Smooth muscle cell (in vitro differentiated cells): ENCODE measurements around the gene NFATC1. TPM values are rescaled to one million over a fixed set of nuclear protein-coding genes. Genes with fewer than 3 reads are reported as not detected.

Experiments
- DNase-seq: peaks from one replicate; lab custom pipeline; 2025; ENCODE audit not compliant: unreplicated experiment; lab: John Stamatoyannopoulos, UW
- H2AFZ ChIP-seq: fragments of 200-600 bp; sonication (generic); 2 replicates; pipeline ENCODE4 v1.6.0; 2016; ENCODE audit warnings: antibody characterized with exemption, low read depth, mild to moderate bottlenecking
- H3F3A ChIP-seq: fragments of 200-600 bp; sonication (generic); 2 replicates; pipeline ENCODE4 v1.6.0; 2017; ENCODE audit warnings: antibody characterized with exemption, low read depth
- H3K27ac ChIP-seq: fragments of 200-600 bp; sonication (generic); 2 replicates; pipeline ENCODE4 v1.5.1; 2016; ENCODE audit warnings: low read depth, mild to moderate bottlenecking
- H3K27me3 ChIP-seq: fragments of 200-600 bp; sonication (generic); 2 replicates; pipeline ENCODE4 v1.6.1; 2016; ENCODE audit warnings: low read depth, mild to moderate bottlenecking
- H3K36me3 ChIP-seq: fragments of 200-600 bp; sonication (generic); 2 replicates; pipeline ENCODE4 v1.5.1; 2016; ENCODE audit warnings: low read depth
- H3K4me1 ChIP-seq: fragments of 200-600 bp; sonication (generic); 2 replicates; pipeline ENCODE4 v1.5.1; 2016; ENCODE audit warnings: low read depth
- H3K4me2 ChIP-seq: fragments of 200-600 bp; sonication (generic); 2 replicates; pipeline ENCODE4 v1.6.0; 2016; ENCODE audit warnings: mild to moderate bottlenecking
- H3K4me3 ChIP-seq: fragments of 200-600 bp; sonication (generic); 2 replicates; pipeline ENCODE4 v1.5.1; 2016; ENCODE audit warnings: mild to moderate bottlenecking
- H3K79me2 ChIP-seq: fragments of 200-600 bp; sonication (generic); 2 replicates; pipeline ENCODE4 v1.6.0; 2016; ENCODE audit warnings: low read depth, mild to moderate bottlenecking
- H3K9ac ChIP-seq: fragments of 200-600 bp; sonication (generic); 2 replicates; pipeline ENCODE4 v1.6.0; 2016; ENCODE audit warnings: low read depth
- H3K9me3 ChIP-seq: fragments of 200-600 bp; sonication (generic); replicated peaks from 2 replicates; pipeline ENCODE4 v1.5.1; 2016; ENCODE audit warnings: low read depth
- H4K20me1 ChIP-seq: fragments of 200-600 bp; sonication (generic); 2 replicates; pipeline ENCODE4 v1.6.0; 2016; ENCODE audit warnings: low read depth
- CTCF ChIP-seq: fragments of 200-600 bp; sonication (generic); IDR thresholded peaks from 2 replicates; pipeline ENCODE4 v1.5.1; 2017; ENCODE audit warnings: borderline replicate concordance, mild to moderate bottlenecking, antibody characterized with exemption; ENCODE audit not compliant: insufficient read depth, poor library complexity, severe bottlenecking
- WGBS: methylation state at CpG from one replicate; pipeline ENCODE4 v1.1.7; 2016; ENCODE audit warnings: low lambda C conversion rate; 5-methylcytosine and 5-hydroxymethylcytosine counted together
- polyA plus RNA-seq: library from polyadenylated mRNA; unstranded; fragments of >200 nt; fragmentation: Nextera tagmentation; extraction: Ambion mirVana; gene quantifications from 2 replicates; pipeline ENCODE4 v1.2.1, GENCODE V29; 2016
- total RNA-seq: library from RNA; depleted of rRNA; stranded (reverse); fragments of >200 nt; gene quantifications from 2 replicates; pipeline ENCODE4 v1.2.3, GENCODE V29; 2014

The NFATC1 gene
- total and polyA plus RNA-seq, 2 experiments from 2014 or later: 13.1 to 19.2 TPM

- no peaks in the 10 kb centered on the region for H3K9me3 ChIP-seq
- no peak for TF ChIP-seq CTCF
- WGBS: 72% methylated on average over 20 of the region's 20 CpGs
- DNase-seq: no peak
- H3K36me3 ChIP-seq: no peaks in the 10 kb centered on the region
- peak overlapping the region; percentile 88 for H3K27ac ChIP-seq
- H3K4me2 ChIP-seq: peak overlapping the region; percentile 59
- peaks cover 13% of the 10 kb centered on the region for H3K4me1 ChIP-seq
- no peaks in the 10 kb centered on the region for H3K79me2 ChIP-seq
- H3K27me3 ChIP-seq: no peaks in the 10 kb centered on the region
- H4K20me1 ChIP-seq: no peaks in the 10 kb centered on the region
- peaks cover 5% of the 10 kb centered on the region for H3F3A ChIP-seq
- no peak overlapping the region for H3K4me3 ChIP-seq
- H2AFZ ChIP-seq: no peak overlapping the region
- H3K9ac ChIP-seq: peak overlapping the region; percentile 58
These were observed 110.7 kb downstream of the NFATC1 start for GRCh38 chr18:79506191-79507075.

GRCh38 chr18:79507076-79507545 lies 111.4 kb downstream of the NFATC1 start:
- Histone ChIP-seq H4K20me1 (no peaks in the 10 kb centered on the region), H3K4me2 (peak overlapping the region; percentile 59), H3F3A (peaks cover 5% of the 10 kb centered on the region), H3K4me1 (peaks cover 13% of the 10 kb centered on the region), H3K79me2 (no peaks in the 10 kb centered on the region), H3K4me3 (no peak overlapping the region), H3K27me3 (no peaks in the 10 kb centered on the region), H3K9me3 (no peaks in the 10 kb centered on the region), H3K27ac (peak overlapping the region; percentile 88), H3K36me3 (no peaks in the 10 kb centered on the region), H2AFZ (no peak overlapping the region), H3K9ac (peak overlapping the region; percentile 58)
- WGBS: 52% methylated on average over 24 of the region's 24 CpGs
- DNase-seq: no peak
- TF ChIP-seq CTCF: no peak

GRCh38 chr18:79507546-79508480 lies 112.1 kb downstream of the NFATC1 start:
- Histone ChIP-seq H3K79me2 (no peaks in the 10 kb centered on the region), H3F3A (peaks cover 5% of the 10 kb centered on the region), H3K9ac (peak overlapping the region; percentile 58), H3K4me3 (peak overlapping the region; percentile 13), H2AFZ (no peak overlapping the region), H3K4me2 (peak overlapping the region; percentile 59), H3K27me3 (no peaks in the 10 kb centered on the region), H3K4me1 (peaks cover 13% of the 10 kb centered on the region), H3K36me3 (no peaks in the 10 kb centered on the region), H3K27ac (peak overlapping the region; percentile 88), H3K9me3 (no peaks in the 10 kb centered on the region), H4K20me1 (no peaks in the 10 kb centered on the region)
- TF ChIP-seq CTCF: no peak
- WGBS: 72% methylated on average over 46 of the region's 46 CpGs
- no peak for DNase-seq
